SK-N-SH (cell line): Measurements from ENCODE around the gene SERPINH1. TPM values are rescaled to one million over a fixed set of nuclear protein-coding genes. Genes with fewer than 3 reads are reported as not detected.

Experiments
- CTCF ChIA-PET: fragments of 300-600, 350-600 bp; formaldehyde crosslinking; extraction: SDS; loops from one replicate; lab custom pipeline; 2021; lab: Yijun Ruan, JAX
- POLR2A ChIA-PET: fragments of 350-600 bp; sonication (Branson Sonifier 250); formaldehyde crosslinking; extraction: SDS; loops from one replicate; lab custom pipeline; 2020; ENCODE audit warnings: antibody characterized with exemption, inconsistent platforms; lab: Yijun Ruan, JAX
- DNase-seq: peaks from one replicate; pipeline ENCODE4 v3.0.0; 2012
- H2AFZ ChIP-seq: fragments of 200-600 bp; sonication (generic); 2 replicates; pipeline ENCODE4 v1.8.1; 2016; ENCODE audit warnings: antibody characterized with exemption, mild to moderate bottlenecking, low read depth
- H3F3A ChIP-seq: fragments of 200-600 bp; sonication (generic); replicated peaks from 2 replicates; pipeline ENCODE3; 2016; ENCODE audit warnings: antibody characterized with exemption, mild to moderate bottlenecking; ENCODE audit not compliant: insufficient read depth
- H3K27ac ChIP-seq, 2 experiments: fragments of 200-500 bp in 1 of 2; fragments of 200-600 bp in 1 of 2; sonication (Bioruptor generic) in 1 of 2; sonication (generic), shearing (Covaris generic) in 1 of 2; 2 replicates each; pipeline versions ENCODE4 v1.5.1 to v1.6.1; 2014 to 2016; ENCODE audit warnings: low read depth in 2 of 2, inconsistent platforms in 1 of 2, low read length in 1 of 2, mild to moderate bottlenecking in 1 of 2, mixed read lengths in 1 of 2
- H3K27me3 ChIP-seq: fragments of 200-600 bp; sonication (generic), shearing (Covaris generic); 2 replicates; pipeline ENCODE4 v1.6.1; 2016; ENCODE audit warnings: mixed run types; ENCODE audit not compliant: insufficient read depth
- H3K36me3 ChIP-seq, 2 experiments: fragments of 200-500 bp in 1 of 2; fragments of 200-600 bp in 1 of 2; sonication (Bioruptor generic) in 1 of 2; sonication (generic) in 1 of 2; replicated peaks in 1 of 2; 2 replicates each; pipeline versions ENCODE3 to v1.5.1; 2014 to 2016; ENCODE audit warnings: low read length in 1 of 2, mild to moderate bottlenecking in 1 of 2; ENCODE audit not compliant: insufficient read depth in 2 of 2, control insufficient read depth in 1 of 2
- H3K4me1 ChIP-seq, 2 experiments: fragments of 200-500 bp in 1 of 2; fragments of 200-600 bp in 1 of 2; sonication (Bioruptor generic) in 1 of 2; sonication (generic), shearing (Covaris generic) in 1 of 2; 2 replicates each; pipeline versions ENCODE4 v1.5.1 to v1.6.1; 2014 to 2016; ENCODE audit warnings: low read depth in 1 of 2, low read length in 1 of 2, mixed run types in 1 of 2; ENCODE audit not compliant: insufficient read depth in 2 of 2, control insufficient read depth in 1 of 2
- H3K4me2 ChIP-seq: fragments of 200-600 bp; sonication (generic), shearing (Covaris generic); 2 replicates; pipeline ENCODE4 v1.6.1; 2017; ENCODE audit warnings: mixed run types
- H3K4me3 ChIP-seq, 2 experiments: fragments of 200-500 bp in 1 of 2; fragments of 200-600 bp in 1 of 2; sonication (Bioruptor generic) in 1 of 2; sonication (generic), shearing (Covaris generic) in 1 of 2; 2 replicates each; pipeline versions ENCODE4 v1.5.1 to v1.8.1; 2014 to 2016; ENCODE audit warnings: low read depth in 2 of 2, inconsistent platforms in 1 of 2, low read length in 1 of 2, mild to moderate bottlenecking in 1 of 2, mixed read lengths in 1 of 2, moderate library complexity in 1 of 2
- H3K79me2 ChIP-seq: fragments of 200-600 bp; sonication (generic); 2 replicates; pipeline ENCODE4 v1.8.1; 2017; ENCODE audit warnings: mild to moderate bottlenecking; ENCODE audit not compliant: insufficient read depth
- H3K9ac ChIP-seq: fragments of 200-600 bp; sonication (generic); 2 replicates; pipeline ENCODE4 v1.6.1; 2017; ENCODE audit warnings: mixed run types
- H3K9me2 ChIP-seq: fragments of 200-600 bp; sonication (generic); 2 replicates; pipeline ENCODE4 v1.6.1; 2017; ENCODE audit warnings: mixed run types
- H3K9me3 ChIP-seq: fragments of 200-600 bp; sonication (generic); 2 replicates; pipeline ENCODE4 v1.6.1; 2017; ENCODE audit warnings: mixed run types, mild to moderate bottlenecking, moderate library complexity
- H4K20me1 ChIP-seq: fragments of 200-600 bp; sonication (generic); 2 replicates; pipeline ENCODE4 v1.6.1; 2017; ENCODE audit warnings: mild to moderate bottlenecking, mixed run types; ENCODE audit not compliant: insufficient read depth
- EZH2phosphoT487 ChIP-seq: fragments of 200-600 bp; sonication (generic); IDR thresholded peaks from 2 replicates; pipeline ENCODE4 v1.6.1; 2017; ENCODE audit warnings: low read depth, mixed run types, mild to moderate bottlenecking, antibody characterized with exemption, moderate library complexity, borderline replicate concordance
- GATA2 ChIP-seq: sonication (generic); formaldehyde crosslinking; IDR thresholded peaks from 2 replicates; pipeline ENCODE4 v1.5.0; 2020; ENCODE audit warnings: mild to moderate bottlenecking, missing genetic modification reagents
- MAX ChIP-seq: IDR thresholded peaks from 2 replicates; pipeline ENCODE4 v1.4.0; 2012; ENCODE audit warnings: low read depth
- REST ChIP-seq: IDR thresholded peaks from 2 replicates; pipeline ENCODE4 v1.6.1; 2012; ENCODE audit warnings: mild to moderate bottlenecking, low read depth, low read length, moderate library complexity
- RXRA ChIP-seq: IDR thresholded peaks from 2 replicates; pipeline ENCODE4 v1.4.0; 2012; ENCODE audit warnings: low read depth, mild to moderate bottlenecking, borderline replicate concordance
- WGBS: methylation state at CpG from one replicate; pipeline ENCODE4 v1.1.6; 2017; ENCODE audit warnings: low lambda C conversion rate; 5-methylcytosine and 5-hydroxymethylcytosine counted together
- polyA plus RNA-seq, 3 experiments: library from polyadenylated mRNA; depleted of rRNA; stranded (reverse); fragments of >200 nt; gene quantifications; 2 replicates each; pipeline ENCODE4 v1.2.3, GENCODE V29; 2012
- TF ChIP-seq, protein P1 (sequence below): fragments of 150-350 bp; IDR thresholded peaks from 2 replicates; pipeline ENCODE4 v1.6.1; 2017; ENCODE audit warnings: antibody characterized with exemption, low read length, low read depth, borderline replicate concordance
- TF ChIP-seq, protein P2 (sequence below): IDR thresholded peaks from 2 replicates; pipeline ENCODE4 v1.4.0; 2012; ENCODE audit warnings: low read depth, borderline replicate concordance
- TF ChIP-seq, protein P3 (sequence below): IDR thresholded peaks from 2 replicates; pipeline ENCODE4 v1.4.0; 2012; ENCODE audit warnings: low read depth, borderline replicate concordance
- TF ChIP-seq, protein P4 (sequence below): IDR thresholded peaks from 2 replicates; pipeline ENCODE4; 2012

Gene SERPINH1
- polyA plus RNA-seq, 1 of the 3 experiments (the other 2 are of a cell fraction): 293 TPM

DNA sequence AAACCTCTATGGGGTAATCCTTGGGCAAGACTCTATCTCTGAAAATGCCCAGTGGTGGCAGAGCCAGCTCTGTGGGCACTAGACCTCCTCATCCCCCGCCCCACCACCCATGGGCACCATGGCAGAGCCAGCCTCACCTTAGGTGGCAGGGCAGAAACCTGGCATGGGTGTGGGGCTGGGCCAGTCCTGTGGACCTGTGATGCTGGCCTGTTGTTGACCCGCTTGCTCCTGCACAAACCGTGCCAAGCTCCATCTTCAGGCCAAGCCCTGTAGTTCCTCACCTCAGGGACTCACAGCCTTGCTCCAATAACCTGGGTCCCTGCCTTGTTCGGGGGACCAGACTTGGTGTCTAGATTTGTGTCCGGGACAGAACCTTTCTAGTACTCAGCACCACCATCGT is 8.9 kb upstream of the SERPINH1 start:
- Histone ChIP-seq H3K79me2 (no peaks in the 10 kb centered on the region), H3K27ac (peak overlapping the region in 1 of 2 experiments; percentile 98; a peak in 2 of 4 replicates), H4K20me1 (no peaks in the 10 kb centered on the region), H3K36me3 (no peaks in the 10 kb centered on the region), H3K4me2 (no peak overlapping the region), H3K4me1 (peaks cover 26 to 49% of the 10 kb centered on the region in 2 experiments), H3F3A (peaks cover 9% of the 10 kb centered on the region), H2AFZ (no peak overlapping the region), H3K4me3 (no peak overlapping the region), H3K9ac (no peak overlapping the region), H3K9me2 (no peaks in the 10 kb centered on the region), H3K27me3 (no peaks in the 10 kb centered on the region), H3K9me3 (no peaks in the 10 kb centered on the region)
- POLR2A ChIA-PET: interaction anchor here (1.1 to 3.6 kb wide), 9 partner anchors 9 to 201 kb away, joined by 3 to 39 read pairs (median 7); partner anchors contain the start of genes MAP6 and SERPINH1
- TF ChIP-seq, protein P1, sequence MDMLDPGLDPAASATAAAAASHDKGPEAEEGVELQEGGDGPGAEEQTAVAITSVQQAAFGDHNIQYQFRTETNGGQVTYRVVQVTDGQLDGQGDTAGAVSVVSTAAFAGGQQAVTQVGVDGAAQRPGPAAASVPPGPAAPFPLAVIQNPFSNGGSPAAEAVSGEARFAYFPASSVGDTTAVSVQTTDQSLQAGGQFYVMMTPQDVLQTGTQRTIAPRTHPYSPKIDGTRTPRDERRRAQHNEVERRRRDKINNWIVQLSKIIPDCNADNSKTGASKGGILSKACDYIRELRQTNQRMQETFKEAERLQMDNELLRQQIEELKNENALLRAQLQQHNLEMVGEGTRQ: no peak
- TF ChIP-seq REST: no peak
- no peak for TF ChIP-seq GATA2
- TF ChIP-seq RXRA: no peak
- TF ChIP-seq, protein P2, sequence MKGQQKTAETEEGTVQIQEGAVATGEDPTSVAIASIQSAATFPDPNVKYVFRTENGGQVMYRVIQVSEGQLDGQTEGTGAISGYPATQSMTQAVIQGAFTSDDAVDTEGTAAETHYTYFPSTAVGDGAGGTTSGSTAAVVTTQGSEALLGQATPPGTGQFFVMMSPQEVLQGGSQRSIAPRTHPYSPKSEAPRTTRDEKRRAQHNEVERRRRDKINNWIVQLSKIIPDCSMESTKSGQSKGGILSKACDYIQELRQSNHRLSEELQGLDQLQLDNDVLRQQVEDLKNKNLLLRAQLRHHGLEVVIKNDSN: no peak
- TF ChIP-seq, protein P3, sequence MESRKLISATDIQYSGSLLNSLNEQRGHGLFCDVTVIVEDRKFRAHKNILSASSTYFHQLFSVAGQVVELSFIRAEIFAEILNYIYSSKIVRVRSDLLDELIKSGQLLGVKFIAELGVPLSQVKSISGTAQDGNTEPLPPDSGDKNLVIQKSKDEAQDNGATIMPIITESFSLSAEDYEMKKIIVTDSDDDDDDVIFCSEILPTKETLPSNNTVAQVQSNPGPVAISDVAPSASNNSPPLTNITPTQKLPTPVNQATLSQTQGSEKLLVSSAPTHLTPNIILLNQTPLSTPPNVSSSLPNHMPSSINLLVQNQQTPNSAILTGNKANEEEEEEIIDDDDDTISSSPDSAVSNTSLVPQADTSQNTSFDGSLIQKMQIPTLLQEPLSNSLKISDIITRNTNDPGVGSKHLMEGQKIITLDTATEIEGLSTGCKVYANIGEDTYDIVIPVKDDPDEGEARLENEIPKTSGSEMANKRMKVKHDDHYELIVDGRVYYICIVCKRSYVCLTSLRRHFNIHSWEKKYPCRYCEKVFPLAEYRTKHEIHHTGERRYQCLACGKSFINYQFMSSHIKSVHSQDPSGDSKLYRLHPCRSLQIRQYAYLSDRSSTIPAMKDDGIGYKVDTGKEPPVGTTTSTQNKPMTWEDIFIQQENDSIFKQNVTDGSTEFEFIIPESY: no peak
- TF ChIP-seq EZH2phosphoT487: no peak
- TF ChIP-seq, protein P4, sequence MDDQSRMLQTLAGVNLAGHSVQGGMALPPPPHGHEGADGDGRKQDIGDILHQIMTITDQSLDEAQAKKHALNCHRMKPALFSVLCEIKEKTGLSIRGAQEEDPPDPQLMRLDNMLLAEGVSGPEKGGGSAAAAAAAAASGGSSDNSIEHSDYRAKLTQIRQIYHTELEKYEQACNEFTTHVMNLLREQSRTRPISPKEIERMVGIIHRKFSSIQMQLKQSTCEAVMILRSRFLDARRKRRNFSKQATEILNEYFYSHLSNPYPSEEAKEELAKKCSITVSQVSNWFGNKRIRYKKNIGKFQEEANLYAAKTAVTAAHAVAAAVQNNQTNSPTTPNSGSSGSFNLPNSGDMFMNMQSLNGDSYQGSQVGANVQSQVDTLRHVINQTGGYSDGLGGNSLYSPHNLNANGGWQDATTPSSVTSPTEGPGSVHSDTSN: no peak
- no peak for TF ChIP-seq MAX
- CTCF ChIA-PET: interaction anchor here (1.2 to 4.0 kb wide), 7 partner anchors 9 to 315 kb away, joined by 3 to 15 read pairs (median 5); no protein-coding TSS in a partner anchor
- DNase-seq: no peak
- WGBS: 94% methylated on average over 6 of the region's 6 CpGs
